ENCODE data around the gene CHN1.
A peak's percentile ranks its signal among the peaks of the same experiment; 100 is the strongest.

The CHN1 gene

GRCh38 chr2:174877301-174877700 lies 127.9 kb downstream of the CHN1 start:
- no peak for DNase-seq

DNA sequence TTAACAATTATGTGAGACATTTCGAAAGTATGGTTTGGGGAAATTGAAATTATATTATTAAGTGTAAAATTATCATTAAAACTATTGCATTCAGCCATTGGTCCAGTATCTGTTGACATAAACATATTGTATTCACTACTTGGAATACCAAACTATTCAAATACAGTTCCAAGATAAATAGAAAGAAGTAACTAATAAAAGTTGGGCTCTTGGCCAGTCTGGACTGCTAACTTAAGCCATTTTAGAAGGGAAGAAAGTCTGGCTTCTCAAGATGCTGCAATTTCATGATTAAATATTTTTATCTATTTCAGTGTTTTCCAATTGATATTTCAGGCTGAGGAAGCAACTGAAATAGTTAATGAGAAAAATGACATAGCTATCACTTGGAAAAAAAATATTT lies 131.1 kb downstream of the CHN1 start:
- DNase-seq, result no peak

- no peak for DNase-seq
Observed at GRCh38 chr2:174873471-174873870, 131.7 kb downstream of the CHN1 start.

GRCh38 chr2:174870787-174871186 lies 134.4 kb downstream of the CHN1 start:
- DNase-seq, result no peak

- DNase-seq, result no peak
Observed at GRCh38 chr2:174868878-174869277, 136.3 kb downstream of the CHN1 start.

GRCh38 chr2:174866421-174866820 lies 138.8 kb downstream of the CHN1 start:
- DNase-seq, result no peak

GRCh38 chr2:174863183-174863582 lies 142.0 kb downstream of the CHN1 start:
- DNase-seq, result no peak

- DNase-seq, result no peak
Observed at GRCh38 chr2:174859563-174860169, 145.5 kb downstream of the CHN1 start.

DNA sequence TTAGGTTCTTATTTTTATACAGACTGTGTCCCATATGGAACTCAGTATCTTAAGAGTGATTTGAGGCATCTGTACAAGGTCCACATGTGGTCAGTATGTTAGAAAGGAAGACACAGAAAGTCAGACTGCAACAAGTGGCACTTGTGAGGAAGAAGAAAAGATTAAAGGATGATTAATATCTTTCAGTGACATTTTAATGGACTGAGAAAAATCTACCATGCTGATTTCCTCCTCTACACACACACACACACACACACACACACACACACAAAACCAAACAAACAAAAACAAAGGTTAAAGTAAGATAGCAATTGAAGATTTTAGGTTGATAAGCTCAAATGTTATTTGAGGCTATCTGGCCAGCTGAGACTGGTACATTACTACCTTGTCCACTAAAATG lies 146.4 kb downstream of the CHN1 start:
- DNase-seq, result no peak

GRCh38 chr2:174856447-174856846 lies 148.7 kb downstream of the CHN1 start:
- peak in 8 of 58 donors; percentile 9 to 59 (median 21) for DNase-seq

GRCh38 chr2:174846941-174847938 lies 157.9 kb downstream of the CHN1 start:
- DNase-seq, result peak in 23 of 58 donors; percentile 6 to 81 (median 40)

GRCh38 chr2:174846218-174846617 lies 159.0 kb downstream of the CHN1 start:
- no peak for DNase-seq

DNA sequence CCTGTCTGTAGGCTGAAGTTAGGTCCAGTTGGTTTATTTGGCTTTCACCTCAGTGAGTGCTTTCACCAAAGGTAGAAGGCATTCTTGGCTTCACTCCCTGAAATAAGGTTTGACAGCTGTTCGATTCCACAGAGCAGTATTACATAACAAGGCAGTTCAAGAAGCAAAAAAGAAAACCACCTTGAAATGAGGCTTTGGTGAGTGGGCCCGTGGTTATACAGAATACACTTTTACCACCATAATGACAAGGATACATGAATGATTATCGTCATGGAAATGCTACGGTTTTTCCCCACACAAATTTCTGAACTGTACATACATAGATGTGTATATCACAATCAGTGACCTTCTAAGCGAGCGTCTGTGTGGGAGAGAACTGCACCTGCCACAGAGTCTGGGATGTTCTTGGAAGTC lies 160.9 kb downstream of the CHN1 start:
- DNase-seq, result peak in 1 of 58 donors; percentile 21

DNA sequence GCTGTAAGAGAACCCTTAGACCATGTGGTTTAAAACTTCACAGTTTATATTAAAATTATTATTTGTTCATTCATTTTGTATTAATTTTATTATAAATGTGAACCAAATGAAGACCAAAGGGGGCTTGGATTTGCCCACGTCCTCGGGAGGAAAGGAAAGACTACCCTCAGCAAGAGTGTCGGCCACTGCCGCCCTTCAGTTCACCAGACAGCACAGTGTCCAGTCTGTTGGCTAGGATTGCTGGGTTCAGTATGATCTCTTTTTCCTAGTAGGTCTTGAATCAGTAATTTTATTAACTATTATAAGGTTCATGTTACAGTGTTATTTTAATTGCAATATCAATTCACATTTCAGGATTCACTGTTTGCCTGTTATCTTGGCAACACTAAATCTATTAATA lies 162.7 kb downstream of the CHN1 start:
- DNase-seq, result no peak

DNA sequence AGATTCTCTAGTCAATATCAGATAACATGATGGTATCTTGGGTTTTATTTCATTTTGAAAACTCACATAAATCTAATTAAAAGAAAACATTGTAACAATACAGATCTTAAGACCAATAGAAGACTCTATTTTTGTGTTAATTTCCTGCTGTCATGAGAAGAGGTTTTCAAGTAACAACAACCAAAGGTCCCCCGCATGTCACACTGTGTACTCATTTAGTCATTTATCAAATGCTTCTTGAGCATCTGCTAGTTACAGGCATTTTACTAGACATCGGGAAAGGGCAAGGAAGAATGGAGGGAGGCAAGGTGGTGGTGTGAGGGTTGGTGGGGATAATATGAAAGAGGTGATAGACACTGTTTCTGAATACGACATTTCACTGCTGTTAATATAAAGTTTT lies 163.2 kb downstream of the CHN1 start:
- no peak for DNase-seq

DNA sequence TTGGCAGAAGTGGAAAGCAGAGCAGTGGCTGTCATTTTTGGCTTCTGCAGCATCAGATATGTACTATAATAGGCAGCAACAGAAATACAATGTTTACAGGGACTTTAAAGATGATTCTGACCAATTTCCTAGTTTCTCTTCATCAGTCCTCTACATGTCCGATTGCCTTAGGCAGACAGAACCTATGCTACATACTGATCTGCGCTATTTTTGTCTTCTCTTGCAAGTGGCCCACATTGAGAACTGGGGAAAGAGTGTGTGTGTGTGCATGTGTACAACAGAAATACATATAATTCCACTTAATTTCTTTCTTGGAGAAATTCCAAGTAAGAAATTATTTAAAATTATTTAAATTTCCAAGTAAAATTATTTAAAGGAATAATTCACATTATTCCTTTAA lies 163.8 kb downstream of the CHN1 start:
- no peak for DNase-seq

DNA sequence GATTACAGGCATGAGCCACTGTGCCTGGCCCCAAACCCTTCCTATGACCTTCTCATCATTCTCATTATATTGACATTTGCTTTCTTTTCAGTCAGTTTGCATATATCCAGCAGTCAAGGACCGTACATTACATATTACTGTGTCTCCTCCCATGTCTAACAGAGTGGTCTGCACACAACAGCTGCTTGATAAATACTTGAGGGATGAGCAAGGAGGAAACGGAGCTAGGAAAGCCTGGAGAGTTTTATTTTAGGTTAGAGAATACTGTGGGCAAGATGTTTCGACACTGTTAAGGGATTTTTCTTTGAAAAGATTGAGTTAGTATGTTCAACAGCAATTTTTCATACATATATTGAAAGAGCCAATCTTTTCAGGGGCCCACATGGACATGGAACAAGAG lies 164.7 kb downstream of the CHN1 start:
- no peak for DNase-seq

DNA sequence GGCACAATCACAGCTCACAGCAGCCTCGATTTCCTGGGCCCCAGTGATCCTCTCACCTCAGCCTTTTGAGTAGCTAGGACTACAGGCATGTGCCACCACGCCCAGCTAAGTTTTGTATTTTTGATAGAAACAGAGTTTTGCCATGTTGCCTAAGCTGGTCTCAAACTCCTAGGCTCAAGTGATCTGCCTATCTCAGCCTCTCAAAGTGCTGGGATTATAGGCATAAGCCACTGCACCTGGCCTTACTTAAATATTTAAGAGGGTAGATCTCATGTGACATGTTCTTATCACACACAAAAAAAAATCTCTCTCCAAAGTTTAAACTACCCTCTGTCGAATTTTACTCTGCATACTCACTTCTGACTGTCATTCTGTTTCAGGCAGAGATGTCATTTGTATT lies 165.5 kb downstream of the CHN1 start:
- DNase-seq, result no peak

DNA sequence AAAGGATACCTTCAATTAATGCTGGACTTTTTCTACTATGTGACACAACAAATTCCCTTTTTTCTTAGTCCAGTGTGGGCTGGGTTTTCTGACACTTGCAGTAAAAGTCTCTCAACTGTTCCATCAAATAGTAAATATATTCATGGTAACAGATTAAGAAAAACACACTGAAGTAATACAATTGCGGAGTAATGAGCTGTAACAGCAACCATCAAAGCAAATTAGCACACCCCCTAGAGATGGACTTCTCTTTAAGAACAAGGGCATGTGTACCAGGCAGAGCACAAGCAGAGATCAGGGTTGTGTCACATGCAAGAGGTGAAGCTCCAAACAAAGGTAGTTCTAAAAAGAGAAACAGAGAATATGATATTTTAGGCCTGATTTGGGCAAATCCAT lies 168.2 kb downstream of the CHN1 start:
- no peak for DNase-seq

GRCh38 chr2:174836377-174836994 lies 168.7 kb downstream of the CHN1 start:
- DNase-seq, result no peak

- no peak for DNase-seq
Observed at GRCh38 chr2:174835797-174836255, 169.4 kb downstream of the CHN1 start.

DNA sequence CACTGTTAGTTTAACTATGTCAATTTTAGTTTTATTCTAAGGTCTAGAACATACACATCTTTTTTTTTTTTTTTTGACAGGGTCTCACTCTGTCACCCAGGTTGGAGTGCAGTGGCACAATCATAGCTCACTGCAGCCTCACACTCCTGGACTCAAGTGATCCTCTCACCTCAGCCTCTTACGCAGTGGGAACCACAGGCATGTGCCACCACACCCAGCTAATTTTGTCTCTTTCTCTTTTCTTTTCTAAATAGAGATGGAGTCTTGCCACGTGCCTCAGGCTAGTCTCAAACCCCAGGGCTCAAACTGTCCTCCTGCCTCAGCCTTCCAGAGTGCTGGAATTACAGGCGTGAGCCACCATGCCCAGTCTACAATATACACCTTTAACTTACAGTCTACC lies 171.4 kb downstream of the CHN1 start:
- DNase-seq, result no peak
